HG02852 (cell line): ENCODE results near the gene MSANTD1.

ENCODE experiments used
- ATAC-seq: cut with Tn5 transposase; IDR thresholded peaks from one replicate; pipeline ENCODE4 v1.9.1; 2021; ENCODE audit warnings: mild to moderate bottlenecking, moderate library complexity; ENCODE audit not compliant: unreplicated experiment

Gene MSANTD1

DNA sequence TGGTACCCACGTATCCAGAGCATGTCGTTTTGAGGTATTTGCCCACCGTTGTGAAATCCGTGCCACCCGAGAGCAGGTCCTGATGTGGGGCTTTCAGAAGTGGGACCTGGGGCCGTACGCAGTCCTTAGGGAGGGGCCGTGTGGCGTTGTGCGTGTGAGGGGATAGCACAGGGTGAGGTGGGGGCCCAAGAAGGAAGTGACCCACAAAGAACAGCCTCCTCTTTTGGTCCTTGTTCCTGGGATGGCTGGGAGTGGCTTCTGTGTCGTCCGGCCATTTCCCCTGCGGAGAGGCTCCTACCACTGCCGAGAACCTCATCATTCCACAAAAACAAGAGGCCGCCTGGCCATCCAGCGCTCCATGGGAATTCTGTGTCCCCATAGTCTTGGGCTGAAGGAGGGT lies 17.0 kb upstream of the MSANTD1 start:
- no peak for ATAC-seq

DNA sequence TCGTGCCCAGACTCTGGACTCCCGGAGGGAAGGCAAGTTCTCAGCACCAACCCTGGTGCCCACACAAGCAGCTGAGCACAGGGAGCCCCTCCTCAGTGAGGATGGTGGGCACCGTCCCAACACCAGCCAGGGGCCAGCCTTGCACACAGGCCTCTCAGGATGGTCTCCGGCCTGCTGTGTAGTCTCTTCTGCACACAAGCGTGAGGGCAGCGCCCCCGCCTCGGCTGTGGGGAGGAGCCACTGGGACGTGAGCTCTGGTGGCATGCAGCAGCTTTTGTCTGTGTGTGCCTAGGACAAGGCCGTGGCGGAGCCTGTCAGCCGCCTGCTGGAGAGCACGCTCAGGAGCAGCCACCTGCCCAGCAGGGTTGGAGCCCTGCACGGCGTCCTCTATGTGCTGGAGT lies 16.1 kb upstream of the MSANTD1 start:
- ATAC-seq: no peak

GRCh38 chr4:3233391-3234071 lies 15.4 kb upstream of the MSANTD1 start:
- no peak for ATAC-seq

- ATAC-seq: no peak
Measured at GRCh38 chr4:3234171-3235029, 14.6 kb upstream of the MSANTD1 start.

- ATAC-seq: no peak
Measured at GRCh38 chr4:3235030-3235345, 14.0 kb upstream of the MSANTD1 start.

DNA sequence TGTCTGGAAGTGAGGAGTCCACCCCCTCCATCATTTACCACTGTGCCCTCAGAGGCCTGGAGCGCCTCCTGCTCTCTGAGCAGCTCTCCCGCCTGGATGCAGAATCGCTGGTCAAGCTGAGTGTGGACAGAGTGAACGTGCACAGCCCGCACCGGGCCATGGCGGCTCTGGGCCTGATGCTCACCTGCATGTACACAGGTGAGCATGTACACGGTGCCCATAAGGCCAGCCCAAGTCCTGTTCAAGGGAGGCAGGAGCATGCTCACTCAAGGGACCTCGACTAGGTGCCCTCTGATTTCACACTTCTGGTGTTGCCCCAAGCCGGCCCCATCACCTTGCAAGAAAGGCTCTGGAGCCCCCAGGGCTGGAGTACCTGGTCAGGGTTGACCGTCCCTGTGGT lies 13.4 kb upstream of the MSANTD1 start:
- ATAC-seq: no peak

DNA sequence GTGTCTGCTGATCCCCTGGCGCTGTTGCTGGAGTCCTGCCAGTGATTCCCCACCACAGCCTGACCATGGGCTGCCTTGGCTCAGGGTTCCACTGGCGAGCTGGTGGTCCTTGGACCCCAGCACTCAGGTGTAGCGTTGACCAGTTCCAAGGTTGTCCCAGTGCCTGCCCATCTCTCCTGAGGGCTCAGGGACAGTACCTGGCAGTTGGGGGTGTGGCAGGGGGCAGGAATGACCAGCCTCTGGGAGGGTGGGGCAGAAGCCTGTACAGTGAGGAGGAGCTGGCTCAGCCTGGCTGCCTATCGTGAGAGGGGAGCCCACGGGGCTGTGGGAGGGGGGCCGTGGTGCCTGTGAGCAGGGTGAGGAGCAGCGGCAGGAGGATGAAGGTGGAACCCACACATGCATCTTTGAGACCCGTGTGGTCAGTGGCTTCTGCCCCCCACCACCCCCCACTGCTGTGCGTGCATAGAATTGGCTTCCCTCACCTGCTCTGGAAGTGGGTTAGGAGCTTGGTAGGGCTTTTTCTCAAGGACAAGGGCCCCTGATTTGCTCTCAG lies 12.6 kb upstream of the MSANTD1 start:
- ATAC-seq: no peak

- no peak for ATAC-seq
Measured at GRCh38 chr4:3237266-3237665, 11.7 kb upstream of the MSANTD1 start.

GRCh38 chr4:3237712-3238560 lies 11.0 kb upstream of the MSANTD1 start:
- no peak for ATAC-seq

- no peak for ATAC-seq
Measured at GRCh38 chr4:3238721-3239120, 10.2 kb upstream of the MSANTD1 start.

- ATAC-seq: no peak
Measured at GRCh38 chr4:3239303-3239702, 9.7 kb upstream of the MSANTD1 start.

GRCh38 chr4:3239998-3240920 lies 8.7 kb upstream of the MSANTD1 start:
- no peak for ATAC-seq

DNA sequence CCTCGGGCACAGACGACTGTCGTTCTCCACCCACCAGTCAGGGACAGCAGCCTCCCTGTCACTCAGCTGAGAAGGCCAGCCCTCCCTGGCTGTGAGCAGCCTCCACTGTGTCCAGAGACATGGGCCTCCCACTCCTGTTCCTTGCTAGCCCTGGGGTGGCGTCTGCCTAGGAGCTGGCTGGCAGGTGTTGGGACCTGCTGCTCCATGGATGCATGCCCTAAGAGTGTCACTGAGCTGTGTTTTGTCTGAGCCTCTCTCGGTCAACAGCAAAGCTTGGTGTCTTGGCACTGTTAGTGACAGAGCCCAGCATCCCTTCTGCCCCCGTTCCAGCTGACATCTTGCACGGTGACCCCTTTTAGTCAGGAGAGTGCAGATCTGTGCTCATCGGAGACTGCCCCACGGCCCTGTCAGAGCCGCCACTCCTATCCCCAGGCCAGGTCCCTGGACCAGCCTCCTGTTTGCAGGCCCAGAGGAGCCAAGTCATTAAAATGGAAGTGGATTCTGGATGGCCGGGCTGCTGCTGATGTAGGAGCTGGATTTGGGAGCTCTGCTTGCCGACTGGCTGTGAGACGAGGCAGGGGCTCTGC lies 7.9 kb upstream of the MSANTD1 start:
- ATAC-seq: no peak

DNA sequence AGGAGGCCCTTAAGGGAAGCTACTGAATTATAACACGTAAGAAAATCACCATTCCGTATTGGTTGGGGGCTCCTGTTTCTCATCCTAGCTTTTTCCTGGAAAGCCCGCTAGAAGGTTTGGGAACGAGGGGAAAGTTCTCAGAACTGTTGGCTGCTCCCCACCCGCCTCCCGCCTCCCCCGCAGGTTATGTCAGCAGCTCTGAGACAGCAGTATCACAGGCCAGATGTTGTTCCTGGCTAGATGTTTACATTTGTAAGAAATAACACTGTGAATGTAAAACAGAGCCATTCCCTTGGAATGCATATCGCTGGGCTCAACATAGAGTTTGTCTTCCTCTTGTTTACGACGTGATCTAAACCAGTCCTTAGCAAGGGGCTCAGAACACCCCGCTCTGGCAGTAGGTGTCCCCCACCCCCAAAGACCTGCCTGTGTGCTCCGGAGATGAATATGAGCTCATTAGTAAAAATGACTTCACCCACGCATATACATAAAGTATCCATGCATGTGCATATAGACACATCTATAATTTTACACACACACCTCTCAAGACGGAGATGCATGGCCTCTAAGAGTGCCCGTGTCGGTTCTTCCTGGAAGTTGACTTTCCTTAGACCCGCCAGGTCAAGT lies 6.9 kb upstream of the MSANTD1 start:
- no peak for ATAC-seq

- no peak for ATAC-seq
Measured at GRCh38 chr4:3243136-3243780, 5.7 kb upstream of the MSANTD1 start.

DNA sequence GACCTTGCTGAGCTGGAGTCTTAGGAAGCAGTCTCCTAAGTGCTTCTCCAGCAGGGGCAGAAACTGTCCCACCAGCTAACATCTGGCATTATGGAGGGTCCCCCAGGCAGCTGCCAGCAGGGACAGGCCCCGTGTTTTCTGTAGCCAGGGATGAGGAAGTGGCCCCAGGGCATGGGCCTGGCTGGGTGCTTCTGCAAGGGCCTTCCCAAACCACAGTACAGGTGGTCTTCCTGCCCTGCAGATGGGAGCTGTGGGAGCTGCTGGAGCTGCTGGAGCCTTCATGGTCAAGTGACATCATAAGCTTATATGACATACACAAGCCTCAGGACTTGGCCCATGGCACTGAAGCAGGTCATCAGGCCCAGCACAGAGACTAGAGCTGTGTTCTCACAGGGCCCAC lies 5.0 kb upstream of the MSANTD1 start:
- ATAC-seq: no peak

DNA sequence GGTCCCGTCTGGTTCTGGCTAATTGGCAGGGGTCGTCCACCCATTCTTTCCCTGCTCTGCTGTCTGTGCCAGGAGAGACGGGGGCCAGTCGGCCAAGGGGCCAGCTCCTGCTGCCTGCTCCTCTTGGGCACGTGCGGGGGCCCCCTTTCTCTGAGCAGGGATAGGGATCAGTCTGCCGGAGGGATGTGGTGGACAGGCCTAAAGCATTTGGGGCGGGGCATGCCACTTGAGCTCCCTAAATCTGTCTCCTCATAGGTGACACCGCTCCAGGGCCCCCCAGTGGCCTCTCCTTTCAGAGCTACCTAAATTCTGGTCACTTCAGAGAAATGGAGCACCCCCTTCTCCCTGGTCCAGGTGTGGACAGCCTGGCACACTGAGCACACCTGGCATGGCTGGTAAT lies 4.2 kb upstream of the MSANTD1 start:
- ATAC-seq: no peak

DNA sequence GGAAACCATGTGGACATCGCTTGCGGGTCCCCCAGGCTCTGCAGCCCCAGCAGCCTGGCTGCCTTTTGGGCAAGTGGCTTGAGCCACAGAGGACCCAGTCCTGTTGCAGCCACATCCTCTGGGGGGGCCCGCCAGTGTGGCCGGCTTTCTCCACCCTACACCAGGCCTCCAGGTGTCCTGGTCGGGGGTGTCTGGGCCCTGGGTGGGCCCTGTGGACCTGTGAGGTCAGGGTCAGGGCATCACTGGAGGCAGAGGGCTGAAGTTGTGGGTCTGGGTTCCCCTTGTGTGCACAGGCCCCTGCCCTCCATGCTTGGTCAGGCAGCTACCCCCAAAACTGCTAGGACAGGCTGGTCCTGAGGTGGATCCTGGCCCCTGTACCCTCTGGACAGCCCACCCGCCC lies 3.3 kb upstream of the MSANTD1 start:
- ATAC-seq: no peak
